ENCODE results near the gene INSIG2. TPM values are rescaled to one million over a fixed set of nuclear protein-coding genes. Genes with fewer than 3 reads are reported as not detected.

INSIG2 gene
- total RNA-seq, 1 donor from 2014 or later: 27.7 TPM

DNA sequence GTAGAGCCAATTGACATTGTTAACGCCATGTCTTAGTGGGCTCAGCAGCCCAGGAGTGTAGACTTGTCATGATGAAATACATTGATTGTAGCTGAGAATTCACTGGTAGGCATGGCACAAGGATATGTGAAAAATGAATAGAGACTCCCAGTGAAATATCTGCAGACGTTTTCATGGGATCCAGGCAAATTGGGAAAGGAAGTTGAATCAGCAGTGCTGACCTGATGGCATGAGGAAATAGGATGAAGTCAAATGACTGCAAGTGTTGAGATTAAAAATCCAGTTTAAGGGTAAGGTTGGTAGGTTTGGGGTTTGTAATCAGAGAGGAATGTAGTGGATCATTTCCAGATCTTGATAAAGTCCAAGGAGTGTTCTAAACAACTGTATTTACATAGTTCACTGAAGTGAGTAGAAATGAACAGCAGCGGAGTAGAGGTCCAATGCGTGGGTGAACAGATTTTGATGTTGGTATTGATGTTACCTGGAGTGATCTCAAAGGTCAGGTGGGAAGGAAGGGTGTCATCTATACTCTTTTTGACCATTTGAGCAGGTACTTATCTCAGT, 24.6 kb downstream of the INSIG2 start:
- no peak overlapping the region for H3K27ac Mint-ChIP-seq (ENCODE audit: unreplicated experiment)

DNA sequence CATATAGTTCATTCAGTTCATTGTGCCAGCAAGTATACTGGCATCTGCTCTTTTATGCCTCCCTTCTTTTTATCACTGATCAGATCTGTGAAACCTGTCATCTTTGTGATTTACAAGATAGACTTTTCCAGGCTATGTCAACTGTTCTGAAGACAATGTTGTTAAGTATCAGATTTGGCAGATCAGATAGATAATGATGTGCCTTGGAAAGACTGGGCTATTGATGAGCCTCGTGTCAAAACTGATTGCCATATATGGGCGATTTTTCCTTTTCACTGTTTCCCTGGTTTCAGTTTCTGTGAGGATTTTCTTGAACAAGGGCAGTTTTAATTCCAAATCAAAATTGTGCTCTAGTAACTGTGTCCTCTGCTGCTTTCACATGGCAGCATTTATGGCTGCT, 26.6 kb downstream of the INSIG2 start:
- Mint-ChIP-seq H3K4me3 (ENCODE audit: unreplicated experiment) (no peak overlapping the region), H3K36me3 (ENCODE audit: low read depth) (peaks cover 17% of the 10 kb centered on the region), H3K27me3 (ENCODE audit: low read depth) (no peaks in the 10 kb centered on the region), H3K27ac (ENCODE audit: unreplicated experiment) (no peak overlapping the region), H3K9me3 (ENCODE audit: low read depth) (no peaks in the 10 kb centered on the region), H3K4me1 (ENCODE audit: low read depth) (peaks cover 8% of the 10 kb centered on the region)
- TF ChIP-seq, protein P1, sequence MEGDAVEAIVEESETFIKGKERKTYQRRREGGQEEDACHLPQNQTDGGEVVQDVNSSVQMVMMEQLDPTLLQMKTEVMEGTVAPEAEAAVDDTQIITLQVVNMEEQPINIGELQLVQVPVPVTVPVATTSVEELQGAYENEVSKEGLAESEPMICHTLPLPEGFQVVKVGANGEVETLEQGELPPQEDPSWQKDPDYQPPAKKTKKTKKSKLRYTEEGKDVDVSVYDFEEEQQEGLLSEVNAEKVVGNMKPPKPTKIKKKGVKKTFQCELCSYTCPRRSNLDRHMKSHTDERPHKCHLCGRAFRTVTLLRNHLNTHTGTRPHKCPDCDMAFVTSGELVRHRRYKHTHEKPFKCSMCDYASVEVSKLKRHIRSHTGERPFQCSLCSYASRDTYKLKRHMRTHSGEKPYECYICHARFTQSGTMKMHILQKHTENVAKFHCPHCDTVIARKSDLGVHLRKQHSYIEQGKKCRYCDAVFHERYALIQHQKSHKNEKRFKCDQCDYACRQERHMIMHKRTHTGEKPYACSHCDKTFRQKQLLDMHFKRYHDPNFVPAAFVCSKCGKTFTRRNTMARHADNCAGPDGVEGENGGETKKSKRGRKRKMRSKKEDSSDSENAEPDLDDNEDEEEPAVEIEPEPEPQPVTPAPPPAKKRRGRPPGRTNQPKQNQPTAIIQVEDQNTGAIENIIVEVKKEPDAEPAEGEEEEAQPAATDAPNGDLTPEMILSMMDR (IDR thresholded peaks at IDR 0.05): no peak
- DNase-seq (ENCODE audit: low spot score): no peak

More for the DNA sequence above, 24.6 kb downstream of the INSIG2 start:
- TF ChIP-seq, protein P1 (IDR thresholded peaks at IDR 0.05): no peak
- no peak overlapping the region for H3K4me3 Mint-ChIP-seq (ENCODE audit: unreplicated experiment)
- H3K9me3 Mint-ChIP-seq (ENCODE audit: low read depth): no peaks in the 10 kb centered on the region
- DNase-seq (ENCODE audit: low spot score): no peak
- peaks cover 8% of the 10 kb centered on the region for H3K4me1 Mint-ChIP-seq (ENCODE audit: low read depth)
- peaks cover 28% of the 10 kb centered on the region for H3K36me3 Mint-ChIP-seq (ENCODE audit: low read depth)
- no peaks in the 10 kb centered on the region for H3K27me3 Mint-ChIP-seq (ENCODE audit: low read depth)

DNA sequence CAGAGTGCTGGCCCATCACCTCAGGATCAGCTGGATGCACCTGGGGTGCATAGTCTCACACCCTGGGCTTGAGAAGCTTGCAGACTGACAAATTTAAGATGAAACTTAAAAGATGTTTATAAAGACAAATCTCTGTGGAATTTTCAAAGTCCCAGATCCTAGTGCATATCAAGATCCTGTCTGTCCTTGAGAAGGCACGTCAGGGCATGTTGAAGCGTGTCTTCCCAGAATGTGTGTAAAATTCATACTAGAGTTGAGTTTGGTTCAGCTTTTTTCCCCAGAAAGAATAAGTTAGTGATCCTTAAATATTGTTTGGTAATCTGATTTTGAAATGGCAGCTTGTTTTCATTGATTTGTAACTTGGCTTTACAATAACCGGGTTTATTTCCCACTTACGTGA, 27.5 kb downstream of the INSIG2 start:
- TF ChIP-seq, protein P1 (IDR thresholded peaks at IDR 0.05): no peak
- Mint-ChIP-seq H3K36me3 (ENCODE audit: low read depth) (peaks cover 17% of the 10 kb centered on the region), H3K4me1 (ENCODE audit: low read depth) (peaks cover 8% of the 10 kb centered on the region), H3K27me3 (ENCODE audit: low read depth) (no peaks in the 10 kb centered on the region), H3K4me3 (ENCODE audit: unreplicated experiment) (no peak overlapping the region), H3K27ac (ENCODE audit: unreplicated experiment) (no peak overlapping the region), H3K9me3 (ENCODE audit: low read depth) (no peaks in the 10 kb centered on the region)
- no peak for DNase-seq (ENCODE audit: low spot score)

DNA sequence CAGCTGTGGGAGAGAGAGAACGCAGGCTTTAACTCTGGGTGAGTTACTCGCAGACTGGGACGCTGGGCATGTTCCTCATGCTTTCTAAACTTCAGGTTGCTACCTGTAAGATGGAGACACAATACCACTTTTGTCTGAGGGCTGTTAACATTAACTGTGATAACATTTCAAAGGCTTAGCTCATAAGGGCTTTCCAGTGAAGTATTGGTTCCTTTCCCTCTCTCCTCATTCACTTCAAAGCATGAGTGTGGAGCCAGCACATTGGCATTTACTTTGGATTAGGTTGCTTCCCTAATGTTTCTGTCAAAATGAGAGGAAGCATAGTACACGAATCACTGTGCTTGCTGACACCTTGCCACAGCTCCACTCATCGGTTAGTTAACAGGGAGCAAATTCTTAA, 30.2 kb downstream of the INSIG2 start:
- Mint-ChIP-seq H3K36me3 (ENCODE audit: low read depth) (peaks cover 4% of the 10 kb centered on the region), H3K27me3 (ENCODE audit: low read depth) (no peaks in the 10 kb centered on the region), H3K9me3 (ENCODE audit: low read depth) (no peaks in the 10 kb centered on the region), H3K4me3 (ENCODE audit: unreplicated experiment) (no peak overlapping the region), H3K27ac (ENCODE audit: unreplicated experiment) (no peak overlapping the region), H3K4me1 (ENCODE audit: low read depth) (peaks cover 14% of the 10 kb centered on the region)
- TF ChIP-seq, protein P1 (IDR thresholded peaks at IDR 0.05): no peak
- DNase-seq (ENCODE audit: low spot score): no peak

DNA sequence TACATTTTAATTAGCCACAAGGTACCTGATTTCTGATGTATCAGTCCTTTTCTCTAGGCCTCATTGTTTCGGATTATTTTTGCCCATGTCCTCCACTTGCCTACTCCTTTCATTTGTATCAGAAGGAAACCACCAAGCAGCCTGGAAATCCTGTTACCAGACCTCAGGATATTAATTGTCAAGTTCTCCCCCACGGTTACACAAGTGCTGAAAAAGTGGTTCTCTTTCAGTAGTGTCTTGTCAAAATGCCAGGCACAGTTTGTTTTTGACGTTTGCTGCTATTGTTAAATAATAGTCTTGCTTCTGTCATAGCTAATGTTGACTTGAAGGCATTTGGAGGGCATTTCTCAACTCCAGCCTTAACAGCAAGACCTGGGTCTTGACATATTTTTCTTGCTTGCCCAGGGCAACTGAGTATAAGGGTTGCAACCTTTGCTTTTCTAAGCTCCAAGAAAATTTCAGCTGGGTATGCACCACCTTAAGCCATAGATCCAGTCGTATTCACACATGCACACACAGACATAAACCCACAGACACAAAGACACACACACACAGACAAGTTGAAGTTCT, 31.0 kb downstream of the INSIG2 start:
- TF ChIP-seq, protein P1 (IDR thresholded peaks at IDR 0.05): no peak
- Mint-ChIP-seq H3K4me1 (ENCODE audit: low read depth) (peaks cover 21% of the 10 kb centered on the region), H3K36me3 (ENCODE audit: low read depth) (peaks cover 4% of the 10 kb centered on the region), H3K4me3 (ENCODE audit: unreplicated experiment) (no peak overlapping the region), H3K27ac (ENCODE audit: unreplicated experiment) (no peak overlapping the region), H3K27me3 (ENCODE audit: low read depth) (no peaks in the 10 kb centered on the region), H3K9me3 (ENCODE audit: low read depth) (no peaks in the 10 kb centered on the region)
- no peak for DNase-seq (ENCODE audit: low spot score)

All from chondrocyte (in vitro differentiated cells).